Left ventricle myocardium superior (tissue), 1 donor: ENCODE measurements around the gene DIP2C. TPM values are rescaled to one million over a fixed set of nuclear protein-coding genes. Genes with fewer than 3 reads are reported as not detected.

Experiments
- ATAC-seq: fragments of 200-7000 bp; cut with Tn5 transposase; one replicate; pipeline ENCODE4 v1.9.1; 2020; ENCODE audit warnings: mild to moderate bottlenecking, moderate library complexity
- DNase-seq: peaks from one replicate; pipeline ENCODE4 v3.0.0-alpha.2; 2020
- intact Hi-C: fragments of 100-400 bp; cut with micrococcal nuclease; formaldehyde crosslinking; loops from one replicate; pipeline ENCODE4 v1.11.0; 2022
- total RNA-seq: library from RNA; stranded (reverse); fragmentation: NEBNext Ultra II Directional; extraction: Animal tissue kit (Norgen Biotek cat#: 25700); gene quantifications from one replicate; pipeline ENCODE4 v1.2.1, GENCODE V29; 2021
- donor health status: DM: no; HTN: yes; CAD: no; lungs with severe emphysema.

DIP2C gene
- total RNA-seq, 1 donor from 2014 or later: 32.6 TPM

- ATAC-seq (no peak), DNase-seq (no peak)
- intact Hi-C loops: no loop called here
Observed at GRCh38 chr10:555281-555680, 134.2 kb downstream of the DIP2C start.

GRCh38 chr10:554182-554848 is 135.2 kb downstream of the DIP2C start:
- ATAC-seq (no peak), DNase-seq (no peak)
- intact Hi-C loops: no loop called here

GRCh38 chr10:553233-553632 is 136.2 kb downstream of the DIP2C start:
- intact Hi-C loops: no loop called here
- no peak for DNase-seq
- ATAC-seq: no peak

GRCh38 chr10:552679-553078 is 136.8 kb downstream of the DIP2C start:
- ATAC-seq: no peak
- no peak for DNase-seq
- intact Hi-C loops: no loop called here

- DNase-seq (no peak), ATAC-seq (no peak)
- intact Hi-C loops: no loop called here
Observed at GRCh38 chr10:551373-552252, 137.9 kb downstream of the DIP2C start.

GRCh38 chr10:550665-551372 is 138.6 kb downstream of the DIP2C start:
- intact Hi-C loops: no loop called here
- ATAC-seq: no peak
- no peak for DNase-seq

GRCh38 chr10:549391-549790 is 140.1 kb downstream of the DIP2C start:
- ATAC-seq: no peak
- intact Hi-C loops: no loop called here
- DNase-seq: no peak

GRCh38 chr10:548238-548901 is 141.1 kb downstream of the DIP2C start:
- DNase-seq (no peak), ATAC-seq (no peak)
- intact Hi-C loops: no loop called here

- intact Hi-C loops: no loop called here
- DNase-seq (no peak), ATAC-seq (no peak)
Observed at GRCh38 chr10:547591-548081, 141.8 kb downstream of the DIP2C start.

GRCh38 chr10:546971-547590 is 142.4 kb downstream of the DIP2C start:
- no peak for DNase-seq
- ATAC-seq: peak; percentile 17
- intact Hi-C loops: no loop called here

- intact Hi-C loops: no loop called here
- DNase-seq (no peak), ATAC-seq (no peak)
Observed at GRCh38 chr10:546451-546850, 143.0 kb downstream of the DIP2C start.

GRCh38 chr10:543862-544822 is 145.3 kb downstream of the DIP2C start:
- ATAC-seq: no peak
- no peak for DNase-seq
- intact Hi-C loops: no loop called here

GRCh38 chr10:543131-543530 is 146.3 kb downstream of the DIP2C start:
- DNase-seq (no peak), ATAC-seq (no peak)
- intact Hi-C loops: no loop called here

- intact Hi-C loops: no loop called here
- DNase-seq: peak; percentile 71
- ATAC-seq: peak; percentile 76
Observed at GRCh38 chr10:541750-542371, 147.6 kb downstream of the DIP2C start.

GRCh38 chr10:541041-541440 is 148.4 kb downstream of the DIP2C start:
- ATAC-seq (no peak), DNase-seq (no peak)
- intact Hi-C loops: no loop called here

- intact Hi-C loops: no loop called here
- ATAC-seq (no peak), DNase-seq (no peak)
Observed at GRCh38 chr10:538895-539294, 150.6 kb downstream of the DIP2C start.

- ATAC-seq: no peak
- intact Hi-C loops: no loop called here
- no peak for DNase-seq
Observed at GRCh38 chr10:536935-537334, 152.5 kb downstream of the DIP2C start.
